Astrocyte of the spinal cord (primary cell): Measurements from ENCODE around the gene SVIL.
A peak's percentile ranks its signal among the peaks of the same experiment; 100 is the strongest.

Experiments used
- DNase-seq: peaks from one replicate; pipeline ENCODE4 v3.0.0; 2011; ENCODE audit warnings: low read depth, low spot score
- H3K4me3 ChIP-seq: 2 replicates; pipeline ENCODE4 v1.5.1; 2011; ENCODE audit warnings: low read depth, mild to moderate bottlenecking, low read length, moderate library complexity
- in situ Hi-C: cut with HindIII; loops from 2 replicates; pipeline ENCODE4 v1.10.0; 2017; ENCODE audit warnings: low sequenced_read_pairs
- TF ChIP-seq, protein P1 (sequence below): IDR thresholded peaks from 2 replicates; pipeline ENCODE4 v1.5.1; 2012; ENCODE audit warnings: low read depth, mild to moderate bottlenecking, low read length, inconsistent platforms

The SVIL gene

DNA sequence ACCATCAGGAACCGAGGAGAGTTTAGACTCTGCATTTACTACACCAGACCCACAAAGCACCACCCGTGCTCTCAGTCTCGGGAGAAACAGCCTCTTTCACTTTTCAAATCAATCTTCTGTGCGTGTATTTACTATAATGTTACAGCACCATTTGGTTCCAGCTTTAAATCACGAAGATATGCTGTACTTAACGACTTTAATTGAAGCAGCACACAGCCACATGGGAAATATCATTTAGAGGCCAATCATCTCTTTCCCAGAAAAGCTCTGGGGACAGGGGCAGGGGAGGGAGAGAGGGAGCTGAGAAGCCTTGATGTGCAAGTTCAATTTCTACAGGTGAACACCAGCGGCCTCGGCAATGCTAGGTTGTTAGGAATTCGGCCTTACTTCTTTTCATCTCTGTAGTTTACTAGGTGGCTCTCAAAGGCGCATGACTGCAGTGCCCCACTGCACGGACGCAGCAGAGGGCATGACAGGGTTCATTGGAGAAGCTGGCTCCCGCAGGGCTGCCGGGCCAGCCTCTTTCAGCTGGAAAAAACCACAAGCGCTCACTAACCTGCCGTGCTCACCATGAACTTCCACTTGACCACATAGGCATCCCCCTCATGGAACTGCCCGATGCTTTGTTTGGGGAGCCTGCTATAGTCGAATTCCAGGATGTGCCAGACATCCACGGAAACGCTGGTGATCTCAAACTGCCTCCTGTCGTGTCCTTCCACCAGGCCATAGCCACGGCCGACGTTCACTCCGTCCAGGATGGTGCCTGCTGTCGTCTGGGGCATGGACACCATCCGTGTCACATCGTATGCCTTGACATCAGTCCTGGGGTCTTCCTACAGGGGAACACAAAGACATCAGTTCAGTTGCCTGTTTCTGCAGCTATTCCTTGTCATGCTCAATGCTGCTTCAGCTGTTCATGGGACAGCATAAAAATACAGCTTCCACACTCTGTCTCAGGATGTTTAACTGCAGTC, 154.5 kb downstream of the SVIL start:
- DNase-seq = no peak
- H3K4me3 ChIP-seq = no peak overlapping the region
- in situ Hi-C loops = no loop called here
- TF ChIP-seq, protein P1, sequence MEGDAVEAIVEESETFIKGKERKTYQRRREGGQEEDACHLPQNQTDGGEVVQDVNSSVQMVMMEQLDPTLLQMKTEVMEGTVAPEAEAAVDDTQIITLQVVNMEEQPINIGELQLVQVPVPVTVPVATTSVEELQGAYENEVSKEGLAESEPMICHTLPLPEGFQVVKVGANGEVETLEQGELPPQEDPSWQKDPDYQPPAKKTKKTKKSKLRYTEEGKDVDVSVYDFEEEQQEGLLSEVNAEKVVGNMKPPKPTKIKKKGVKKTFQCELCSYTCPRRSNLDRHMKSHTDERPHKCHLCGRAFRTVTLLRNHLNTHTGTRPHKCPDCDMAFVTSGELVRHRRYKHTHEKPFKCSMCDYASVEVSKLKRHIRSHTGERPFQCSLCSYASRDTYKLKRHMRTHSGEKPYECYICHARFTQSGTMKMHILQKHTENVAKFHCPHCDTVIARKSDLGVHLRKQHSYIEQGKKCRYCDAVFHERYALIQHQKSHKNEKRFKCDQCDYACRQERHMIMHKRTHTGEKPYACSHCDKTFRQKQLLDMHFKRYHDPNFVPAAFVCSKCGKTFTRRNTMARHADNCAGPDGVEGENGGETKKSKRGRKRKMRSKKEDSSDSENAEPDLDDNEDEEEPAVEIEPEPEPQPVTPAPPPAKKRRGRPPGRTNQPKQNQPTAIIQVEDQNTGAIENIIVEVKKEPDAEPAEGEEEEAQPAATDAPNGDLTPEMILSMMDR = no peak

DNA sequence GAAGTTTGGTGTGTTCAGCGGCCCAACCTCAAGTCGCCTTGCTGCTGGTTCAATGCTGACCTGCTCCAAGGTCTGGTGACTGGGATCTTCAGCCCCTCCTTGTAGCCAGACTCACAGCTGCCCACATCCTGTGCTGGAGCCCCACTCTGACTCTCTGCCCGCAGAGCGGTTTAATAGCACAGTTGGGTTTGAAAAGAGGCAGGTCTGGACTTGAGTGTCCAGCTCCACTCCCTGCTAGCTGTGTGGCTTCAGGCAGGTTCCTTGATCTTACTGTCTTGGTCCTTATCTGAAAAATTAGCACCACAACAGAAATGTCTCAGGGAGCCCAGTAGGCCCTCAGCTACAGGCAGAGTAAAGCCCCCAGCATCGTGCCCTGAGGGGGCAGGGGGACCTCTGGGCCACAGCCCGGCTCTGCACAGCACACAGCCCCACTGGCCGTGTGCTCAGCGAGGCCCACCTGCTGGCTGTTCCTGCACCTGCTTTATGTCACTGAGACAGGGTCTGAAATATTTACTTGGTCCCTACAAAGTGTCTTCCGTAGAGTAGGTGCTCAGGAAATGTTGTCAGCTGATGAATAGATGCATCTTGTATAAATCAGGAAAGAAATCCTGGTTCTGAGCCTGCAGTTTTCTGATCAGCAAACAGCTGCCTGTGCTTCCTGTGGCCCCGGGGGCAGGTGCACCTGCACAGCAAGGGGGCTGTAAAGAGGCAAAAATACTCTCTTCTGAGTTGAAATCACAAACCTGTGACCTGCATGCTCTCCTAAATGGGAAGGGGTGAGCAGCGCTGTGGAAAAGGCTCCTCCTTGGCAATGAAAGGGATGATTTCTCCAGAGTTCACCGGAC, 155.5 kb downstream of the SVIL start:
- no peak overlapping the region for H3K4me3 ChIP-seq
- DNase-seq = peak; percentile 83
- TF ChIP-seq, protein P1 = no peak
- in situ Hi-C loops = no loop called here

DNA sequence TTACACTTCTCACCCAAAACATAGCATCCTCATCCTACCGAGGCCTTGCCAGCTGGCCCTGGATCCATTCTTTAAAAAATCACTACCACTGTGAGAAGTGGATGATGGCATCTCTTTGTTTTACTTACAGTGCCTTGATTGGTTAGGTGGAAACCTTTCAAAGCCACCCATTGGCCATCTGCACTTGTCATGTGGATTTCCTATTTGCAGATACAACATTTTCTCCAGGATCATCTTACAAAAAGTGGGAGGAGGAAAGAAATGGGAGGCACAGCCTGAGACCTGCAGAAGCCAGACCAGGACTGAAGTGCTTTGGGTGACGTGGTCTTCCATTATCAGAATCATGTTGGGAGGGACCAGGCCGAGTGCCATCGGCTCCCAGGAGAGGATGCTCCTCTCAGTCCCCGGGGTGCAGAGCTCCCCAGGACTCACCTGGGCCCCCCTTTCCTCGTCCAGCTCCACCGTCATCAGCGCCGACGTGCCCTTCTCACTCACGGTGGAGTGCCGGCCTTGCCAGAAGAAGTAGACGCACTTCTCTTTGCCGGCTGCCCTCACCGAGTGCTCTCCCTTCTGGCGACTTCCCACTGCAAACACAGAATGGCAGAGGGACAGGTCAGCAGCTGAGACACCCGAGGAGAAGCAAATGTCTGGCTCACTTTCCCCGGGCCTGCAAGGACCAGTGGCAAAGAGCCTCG, 161.2 kb downstream of the SVIL start:
- TF ChIP-seq, protein P1 = no peak
- H3K4me3 ChIP-seq = no peak overlapping the region
- in situ Hi-C loops = no loop called here
- DNase-seq = peak; percentile 29

DNA sequence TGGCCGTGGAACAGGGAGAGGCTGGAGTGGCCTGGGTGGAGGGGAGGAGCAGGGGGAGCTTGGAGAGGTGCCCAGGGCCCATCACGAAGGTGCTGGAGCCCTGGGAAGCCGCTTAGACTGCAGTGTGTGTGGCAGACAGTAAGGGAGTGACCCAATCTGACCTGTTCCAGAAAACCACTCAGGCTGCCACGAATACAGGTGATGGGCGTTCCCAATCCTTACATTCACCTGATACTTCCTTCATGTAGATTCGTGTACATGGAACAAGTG, 161.7 kb downstream of the SVIL start:
- DNase-seq = no peak
- in situ Hi-C loops = no loop called here
- TF ChIP-seq, protein P1 = no peak
- H3K4me3 ChIP-seq = no peak overlapping the region

DNA sequence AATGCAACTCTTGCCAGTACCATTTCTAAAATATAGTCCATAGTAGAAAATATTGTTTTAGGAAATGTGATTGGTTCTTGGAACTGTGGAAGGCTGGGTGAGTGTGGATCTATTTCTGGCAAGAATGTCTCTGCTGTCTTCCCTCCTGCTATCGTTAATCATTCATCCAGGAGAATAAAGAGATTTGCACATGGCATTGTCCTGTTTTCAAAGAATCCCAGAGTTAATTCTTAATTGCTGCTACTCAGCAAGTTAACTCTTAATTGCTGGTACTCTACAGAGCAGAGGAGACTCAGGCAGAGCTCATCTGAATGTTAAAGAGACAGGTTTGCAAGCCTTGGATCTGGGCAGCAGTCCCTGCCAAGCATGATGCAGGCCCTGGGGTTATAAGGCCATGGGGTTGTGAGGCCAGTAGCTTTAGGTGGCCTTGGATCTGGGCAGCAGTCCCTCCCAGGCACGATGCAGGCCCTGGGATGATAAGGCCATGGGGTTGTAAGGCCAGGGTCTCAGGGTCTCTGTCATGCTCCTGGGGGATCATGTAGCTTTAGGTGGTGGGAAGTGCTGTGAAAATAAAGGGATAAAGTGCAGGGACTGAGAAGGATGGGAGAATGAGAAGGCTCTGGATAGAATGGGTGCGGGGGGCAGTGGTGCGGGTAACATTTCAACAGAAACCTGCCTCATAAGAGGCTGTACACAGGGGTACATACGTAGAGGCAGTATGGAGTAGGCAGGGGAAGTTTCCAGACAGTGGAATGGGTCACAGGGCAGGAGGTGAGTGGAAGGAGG, 162.3 kb downstream of the SVIL start:
- no peak overlapping the region for H3K4me3 ChIP-seq
- TF ChIP-seq, protein P1 = no peak
- in situ Hi-C loops = no loop called here
- DNase-seq = no peak

DNA sequence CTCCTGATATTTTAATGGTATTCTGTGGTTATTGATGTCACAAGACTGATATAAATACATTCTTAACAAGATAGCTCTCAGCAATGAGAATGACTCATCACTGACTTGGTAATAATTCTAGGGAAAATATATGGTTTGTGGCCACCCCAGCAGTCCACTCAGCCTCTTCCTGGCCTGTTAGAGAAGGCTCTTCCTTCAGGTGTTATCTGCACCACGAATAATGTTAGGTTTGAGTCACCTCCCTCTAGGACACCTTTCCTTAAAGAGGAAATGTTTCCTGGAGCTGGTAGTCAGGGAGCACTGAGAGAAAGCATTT, 163.3 kb downstream of the SVIL start:
- DNase-seq = peak; percentile 82
- TF ChIP-seq, protein P1 = no peak
- no peak overlapping the region for H3K4me3 ChIP-seq
- in situ Hi-C loops = no loop called here
